GM21737 (cell line): ENCODE measurements around the gene ANKUB1.

Experiments
- ATAC-seq: cut with Tn5 transposase; IDR thresholded peaks from one replicate; pipeline ENCODE4 v1.9.1; 2021; ENCODE audit warnings: mild to moderate bottlenecking, moderate library complexity; ENCODE audit not compliant: unreplicated experiment

ANKUB1 gene

DNA sequence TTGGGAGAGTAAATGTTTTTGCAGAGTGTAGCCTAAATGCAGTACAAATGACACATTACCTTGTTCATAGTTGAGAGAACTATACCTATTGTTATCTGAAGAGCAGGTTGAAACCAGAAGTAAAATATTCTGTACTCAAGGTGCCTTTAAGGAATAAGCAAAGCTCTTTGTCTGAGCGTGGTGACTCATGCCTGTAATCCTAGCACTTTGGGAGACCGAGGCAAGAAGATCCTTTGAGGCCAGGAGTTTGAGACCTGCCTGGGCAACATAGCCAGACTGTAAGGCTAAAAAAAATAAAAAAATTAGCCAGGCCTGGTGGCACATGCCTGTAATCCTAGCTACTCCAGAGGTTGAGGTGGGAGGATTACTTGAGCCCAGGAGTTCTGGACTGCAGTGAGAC, 18.5 kb upstream of the ANKUB1 start:
- no peak for ATAC-seq

DNA sequence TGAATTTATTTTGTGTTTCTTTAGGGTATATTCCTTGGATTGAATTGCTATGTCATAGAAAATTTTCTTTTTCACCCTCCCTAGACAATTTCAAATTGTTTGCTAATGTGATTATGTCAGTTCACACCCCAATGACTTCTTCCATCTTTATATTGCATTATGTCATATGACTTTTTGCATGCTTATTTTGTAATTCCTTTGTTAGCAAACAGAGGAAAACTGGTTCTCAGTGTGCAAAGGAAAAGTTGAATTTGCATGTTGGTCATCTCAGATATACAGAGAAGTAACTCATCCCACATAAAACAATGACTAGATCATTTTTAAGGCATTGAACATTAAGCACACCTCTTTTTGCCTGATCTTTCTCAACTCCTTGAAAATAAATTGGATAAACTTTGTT, 17.3 kb upstream of the ANKUB1 start:
- no peak for ATAC-seq

DNA sequence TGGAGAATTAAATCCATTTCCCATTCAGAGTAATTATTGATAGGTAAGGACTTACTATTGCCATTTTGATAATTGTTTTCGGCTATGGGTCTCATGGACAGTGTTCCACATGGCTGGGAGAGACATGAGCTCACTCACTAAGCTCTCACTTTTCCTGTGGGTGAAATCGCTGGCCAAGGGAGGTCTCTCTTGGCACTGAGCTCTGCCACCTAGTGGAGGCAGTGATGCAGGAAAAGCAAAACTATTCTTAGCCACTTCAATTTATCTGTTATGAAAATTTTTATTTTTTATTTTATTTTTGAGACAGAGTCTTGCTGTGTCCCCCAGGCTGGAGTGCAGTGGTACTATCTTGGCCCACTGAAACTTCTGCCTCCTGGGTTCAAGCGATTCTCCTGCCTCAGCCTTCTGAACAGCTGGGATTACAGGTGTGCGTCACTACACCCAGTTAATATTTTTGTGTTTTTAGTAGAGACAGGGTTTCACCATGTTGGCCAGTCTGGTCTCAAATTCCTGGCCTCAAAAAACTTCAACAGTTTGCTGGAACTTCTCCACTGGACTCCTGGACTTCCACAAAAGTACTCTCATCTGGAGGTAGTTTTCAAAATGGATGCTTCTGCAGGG, 16.0 kb upstream of the ANKUB1 start:
- no peak for ATAC-seq

DNA sequence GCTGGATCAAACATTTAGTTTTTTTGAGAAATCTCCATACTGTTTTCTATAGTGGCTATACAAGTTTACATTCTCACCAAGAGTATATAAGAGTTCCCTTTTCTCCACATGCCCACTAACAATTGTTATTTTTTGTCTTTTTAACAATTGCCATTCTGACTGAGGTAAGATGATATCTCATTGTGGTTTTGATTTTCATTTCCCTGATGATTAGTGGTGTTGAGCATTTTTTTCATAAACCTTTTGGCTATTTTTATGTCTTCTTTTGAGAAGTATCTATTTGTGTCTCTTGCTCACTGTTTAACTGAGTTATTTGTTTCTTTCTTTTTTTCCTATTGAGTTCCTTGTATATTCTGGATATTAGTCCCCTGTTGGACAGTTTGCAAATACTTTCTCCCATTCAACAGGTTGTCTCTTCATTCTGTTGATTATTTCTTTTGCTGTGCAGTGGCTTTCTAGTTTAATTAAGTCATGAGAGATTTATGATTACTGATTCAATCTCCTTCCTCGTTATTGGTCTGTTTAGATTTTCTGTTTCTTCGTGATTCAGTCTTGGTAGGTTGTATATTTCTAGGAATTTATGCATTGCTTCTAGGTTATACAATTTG, 13.9 kb upstream of the ANKUB1 start:
- no peak for ATAC-seq

DNA sequence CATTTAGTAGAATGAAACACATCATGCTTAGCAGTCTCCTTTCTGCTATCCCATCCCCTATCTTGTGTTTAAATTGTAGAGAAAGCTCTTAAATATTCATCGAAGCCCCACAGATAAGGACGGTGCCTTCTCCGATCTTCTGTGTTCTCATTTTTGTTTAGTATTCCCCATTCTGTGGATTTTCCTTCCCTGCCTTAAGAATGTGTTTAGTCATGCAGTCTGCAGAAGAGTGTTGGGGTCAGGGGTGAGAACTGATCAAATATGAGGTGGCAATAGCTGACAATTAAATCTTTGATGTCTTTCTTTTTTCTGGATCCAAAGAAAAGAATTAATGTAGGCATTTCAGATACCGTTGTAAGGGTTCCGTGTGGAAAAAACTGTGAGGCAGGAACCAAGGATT, 9.3 kb upstream of the ANKUB1 start:
- no peak for ATAC-seq

DNA sequence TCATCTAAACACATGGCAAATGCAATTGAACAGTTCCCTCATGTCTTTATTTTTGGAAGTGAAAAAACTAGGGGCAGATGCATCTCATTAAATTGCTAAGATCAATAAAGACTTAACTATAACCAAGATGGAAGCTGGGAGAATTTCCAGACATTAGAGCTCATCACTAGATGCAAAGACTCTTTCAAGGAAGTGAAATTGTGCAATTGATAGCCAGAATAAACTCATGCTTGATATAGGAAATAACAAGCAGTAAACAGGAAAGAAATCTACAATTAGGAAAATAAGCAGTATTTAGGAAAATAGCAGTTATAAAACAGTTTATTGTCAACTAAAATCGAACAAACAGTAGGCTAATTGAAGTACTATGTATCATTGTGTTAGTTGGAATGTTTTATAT, 8.8 kb upstream of the ANKUB1 start:
- ATAC-seq: no peak

DNA sequence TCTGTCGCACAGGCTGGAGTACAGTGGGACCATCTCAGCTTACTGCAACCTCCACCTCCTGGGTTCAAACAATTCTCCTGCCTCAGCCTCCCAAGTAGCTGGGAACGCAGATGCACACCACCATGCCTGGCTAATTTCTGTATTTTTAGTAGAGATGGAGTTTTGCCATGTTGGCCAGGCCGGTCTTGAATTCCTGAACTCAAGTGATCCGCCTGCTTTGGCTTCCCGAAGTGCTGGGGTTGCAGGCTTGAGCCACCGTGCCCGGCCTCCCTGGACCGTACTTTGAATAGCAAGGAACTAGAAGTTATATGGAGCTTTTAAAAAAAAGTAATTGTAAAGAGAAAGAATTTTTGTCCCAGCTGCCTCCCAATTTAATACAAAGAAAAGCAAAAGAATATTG, 8.3 kb upstream of the ANKUB1 start:
- no peak for ATAC-seq

DNA sequence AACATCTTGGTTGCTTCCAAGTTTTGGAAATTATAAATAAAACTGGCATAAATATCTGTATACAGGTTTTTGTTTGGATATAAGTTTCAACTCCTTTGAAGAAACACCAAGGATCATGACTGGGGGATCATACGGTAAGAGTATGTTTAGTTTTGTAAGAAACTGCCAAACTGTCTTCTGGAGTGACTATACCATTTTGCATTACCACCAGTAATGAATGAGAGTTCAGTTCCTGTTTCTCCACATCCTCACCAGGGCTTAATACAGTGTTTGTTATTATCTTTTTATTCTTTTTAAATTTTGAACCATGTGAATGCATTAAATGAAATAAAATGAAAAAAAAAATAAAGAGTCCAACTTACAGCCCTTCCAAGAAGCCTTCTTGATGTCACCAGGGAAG, 3.7 kb upstream of the ANKUB1 start:
- ATAC-seq: no peak

DNA sequence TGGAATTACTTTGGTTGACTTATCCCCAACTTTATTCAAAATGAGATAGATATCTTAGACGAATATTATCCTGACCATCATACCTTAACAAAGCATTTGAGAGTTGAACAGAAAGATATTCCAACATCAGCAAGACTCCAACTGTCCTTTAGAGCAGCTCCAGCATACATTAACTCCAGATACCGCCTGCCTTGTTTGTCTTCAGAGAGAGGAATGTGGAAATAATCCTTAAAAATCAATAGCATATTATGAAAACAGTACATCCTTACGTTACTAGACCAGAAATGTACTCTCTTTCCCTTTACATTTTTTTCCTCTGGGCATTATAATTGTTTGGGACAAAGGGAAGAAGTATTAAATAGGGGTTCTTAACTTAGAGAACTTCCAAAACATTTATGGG, 1.7 kb downstream of the ANKUB1 start:
- no peak for ATAC-seq

DNA sequence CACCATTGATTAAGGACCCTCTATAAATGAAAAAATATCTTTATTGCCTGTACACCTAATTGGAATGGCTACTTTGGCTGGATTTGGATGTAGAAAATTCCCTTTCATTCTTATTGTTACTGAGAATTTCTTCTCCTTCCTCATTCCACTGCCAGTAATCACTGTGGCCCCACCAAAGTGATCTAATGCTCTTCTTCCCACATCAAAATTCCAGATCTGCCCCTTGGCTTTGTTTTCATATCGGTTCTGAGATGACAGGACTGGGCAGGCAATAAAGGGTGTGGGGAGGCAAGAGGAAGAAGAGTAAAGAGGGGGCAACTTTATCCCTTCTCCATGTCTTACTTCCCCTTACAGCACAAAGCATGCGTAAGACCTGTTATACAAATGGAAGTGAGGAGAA, 2.1 kb downstream of the ANKUB1 start:
- no peak for ATAC-seq

DNA sequence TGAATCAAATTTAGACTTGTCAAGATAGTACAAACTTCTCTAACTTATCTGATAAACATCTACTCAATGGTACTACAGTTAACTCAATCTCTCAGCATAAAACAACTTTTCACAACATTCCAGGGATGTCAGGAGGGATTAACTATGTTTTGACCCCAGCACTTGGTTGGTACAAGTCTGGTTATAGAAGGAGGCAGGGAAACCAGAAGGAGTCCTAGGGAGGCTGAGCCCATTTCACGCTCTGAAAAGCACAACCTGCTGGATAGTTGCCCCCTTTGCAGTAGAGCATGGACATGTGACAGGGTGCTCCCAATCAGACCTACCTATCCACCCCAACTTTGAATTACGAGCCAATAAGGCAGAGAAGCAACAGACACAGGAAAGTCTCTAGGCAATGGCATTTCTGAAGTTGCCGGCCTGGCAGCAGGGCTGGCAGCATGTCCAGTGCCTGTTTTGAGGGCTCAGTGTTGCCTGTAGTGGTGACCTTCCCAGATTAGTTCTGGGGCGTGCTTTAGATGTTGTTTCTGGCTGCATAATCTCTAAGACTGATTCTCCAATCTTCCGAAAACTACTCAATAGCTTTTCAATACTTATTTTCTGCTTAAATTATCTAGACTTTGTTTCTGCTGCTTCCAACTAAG, 8.2 kb downstream of the ANKUB1 start:
- ATAC-seq: no peak

DNA sequence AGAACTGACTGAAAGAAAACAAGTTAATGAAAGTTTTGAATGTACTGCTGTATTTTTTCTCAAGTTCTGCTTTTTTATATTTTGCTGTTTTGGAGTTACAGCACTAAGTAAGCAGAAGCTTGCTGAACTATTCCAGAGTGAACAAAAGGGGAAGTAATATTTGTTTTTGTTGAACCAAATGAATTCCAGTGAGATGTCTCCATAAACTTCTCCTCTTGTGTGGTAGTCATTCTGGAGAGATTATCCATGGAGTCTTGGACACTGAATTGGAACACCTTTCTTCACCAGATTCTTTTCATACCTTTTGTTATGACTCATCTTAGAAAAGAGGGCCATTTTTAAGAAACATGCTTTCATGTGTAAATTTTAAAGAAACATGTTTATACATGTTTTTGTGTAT, 8.8 kb downstream of the ANKUB1 start:
- ATAC-seq: no peak

DNA sequence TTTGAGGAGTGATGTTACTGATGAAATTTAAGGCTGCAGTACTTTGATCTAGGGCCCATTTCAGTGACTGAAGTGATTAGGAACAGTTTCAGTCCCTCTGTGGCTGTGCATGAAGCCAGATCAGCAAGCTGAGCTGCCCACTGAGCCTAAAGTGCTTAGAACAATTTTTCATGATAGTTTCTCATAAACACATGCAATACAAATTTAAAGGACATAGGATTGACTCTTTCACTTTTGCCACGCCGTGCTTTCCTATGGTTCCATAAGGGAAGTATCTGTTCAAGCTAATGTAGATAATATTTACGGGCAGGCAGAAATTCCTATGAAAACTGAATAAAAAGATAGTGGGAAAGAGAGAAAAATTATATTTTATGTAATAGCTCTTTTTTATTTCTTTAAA, 10.6 kb downstream of the ANKUB1 start:
- no peak for ATAC-seq

DNA sequence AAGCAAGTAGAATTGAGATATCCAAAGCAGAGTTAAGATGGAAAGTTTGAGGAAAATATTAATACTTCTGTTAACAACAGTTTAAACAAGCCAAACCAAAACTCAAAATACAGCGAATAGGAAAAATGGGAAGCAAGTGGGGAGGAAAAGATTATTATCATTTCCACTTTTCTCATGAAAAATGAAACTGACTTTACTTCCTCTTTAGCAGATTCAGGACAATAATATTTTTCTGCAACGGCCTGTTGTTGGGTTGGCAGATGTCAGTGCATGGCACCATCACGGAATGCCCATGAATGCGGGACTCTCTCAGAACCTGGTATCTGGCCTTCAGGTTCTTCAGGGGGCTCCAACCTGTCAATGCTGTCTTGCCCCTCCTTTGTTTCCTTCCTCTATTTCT, 11.1 kb downstream of the ANKUB1 start:
- ATAC-seq: no peak

DNA sequence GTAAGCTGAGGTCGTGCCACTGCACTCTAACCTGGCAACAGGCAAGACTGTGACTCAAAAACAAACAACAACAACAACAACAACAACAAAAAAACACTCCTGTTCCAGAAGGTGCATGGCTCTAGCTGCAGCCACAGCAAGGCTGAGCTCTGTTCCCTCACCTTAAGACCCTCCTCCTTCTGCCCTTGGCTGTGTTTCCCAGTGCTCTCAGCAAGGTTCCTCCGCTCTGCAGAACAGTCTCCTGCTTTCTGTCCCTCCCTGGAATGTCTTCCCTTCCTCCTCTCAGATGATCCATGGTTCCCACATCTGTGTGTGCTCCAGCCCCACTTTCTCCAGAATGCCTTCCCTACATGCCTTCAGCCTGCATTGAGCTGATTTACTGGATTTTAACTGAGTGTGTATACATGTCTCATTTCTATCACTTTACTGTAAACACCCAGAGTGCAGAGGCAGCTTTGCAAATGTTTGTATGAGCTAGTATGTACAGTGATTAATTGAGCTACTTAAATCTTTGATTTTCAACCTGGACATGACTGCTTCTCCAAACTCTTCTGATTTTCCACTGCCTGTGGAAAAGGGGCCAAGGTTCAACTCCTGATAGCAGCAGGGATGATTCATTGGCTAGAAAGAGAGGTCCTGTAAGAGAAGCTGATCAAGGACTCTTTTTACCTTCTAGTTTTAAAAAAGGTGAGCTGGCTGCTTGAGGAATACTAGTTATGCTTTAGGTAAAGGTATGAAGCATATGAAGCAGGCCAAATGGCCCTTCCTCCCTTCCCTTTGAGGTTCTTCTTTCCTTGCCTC, 14.7 kb downstream of the ANKUB1 start:
- no peak for ATAC-seq

DNA sequence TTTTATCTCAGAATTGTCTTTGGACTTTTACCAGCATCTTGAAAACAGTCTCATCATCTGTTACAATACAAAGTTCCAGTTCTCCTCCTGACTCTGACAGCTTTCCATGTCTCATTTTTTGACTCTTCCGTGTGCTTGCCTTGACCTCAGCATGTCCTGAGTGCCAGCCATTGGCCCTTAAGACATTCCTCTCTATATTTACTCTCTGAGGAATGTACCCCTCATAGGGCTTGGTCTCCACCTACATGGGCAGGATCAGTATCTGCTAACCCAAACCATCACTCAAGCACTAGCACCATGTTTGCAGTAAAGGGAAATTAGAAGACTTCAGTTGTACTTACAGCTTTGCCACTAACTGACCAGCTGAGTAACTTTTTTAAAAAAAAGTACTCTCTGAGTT, 16.2 kb downstream of the ANKUB1 start:
- no peak for ATAC-seq

DNA sequence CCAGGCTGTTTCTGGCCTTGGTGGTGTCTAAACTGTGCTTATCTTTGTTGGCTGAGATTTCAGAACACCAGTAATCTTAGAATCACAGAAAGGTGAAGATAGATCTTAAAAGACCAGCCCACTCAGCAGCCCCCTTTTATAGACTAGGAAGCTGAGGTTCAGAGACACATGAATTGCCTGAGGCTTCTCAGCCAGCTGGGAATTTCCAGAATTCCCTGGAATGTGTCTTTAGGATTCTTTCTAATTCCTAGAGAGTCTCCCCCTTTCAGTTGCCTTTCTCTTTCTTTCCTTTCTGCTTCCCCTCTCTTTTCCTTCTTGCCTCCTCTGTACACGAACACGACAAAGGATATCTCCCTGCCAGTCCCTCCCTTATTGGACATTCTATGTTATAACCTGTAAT, 19.5 kb downstream of the ANKUB1 start:
- ATAC-seq: no peak

DNA sequence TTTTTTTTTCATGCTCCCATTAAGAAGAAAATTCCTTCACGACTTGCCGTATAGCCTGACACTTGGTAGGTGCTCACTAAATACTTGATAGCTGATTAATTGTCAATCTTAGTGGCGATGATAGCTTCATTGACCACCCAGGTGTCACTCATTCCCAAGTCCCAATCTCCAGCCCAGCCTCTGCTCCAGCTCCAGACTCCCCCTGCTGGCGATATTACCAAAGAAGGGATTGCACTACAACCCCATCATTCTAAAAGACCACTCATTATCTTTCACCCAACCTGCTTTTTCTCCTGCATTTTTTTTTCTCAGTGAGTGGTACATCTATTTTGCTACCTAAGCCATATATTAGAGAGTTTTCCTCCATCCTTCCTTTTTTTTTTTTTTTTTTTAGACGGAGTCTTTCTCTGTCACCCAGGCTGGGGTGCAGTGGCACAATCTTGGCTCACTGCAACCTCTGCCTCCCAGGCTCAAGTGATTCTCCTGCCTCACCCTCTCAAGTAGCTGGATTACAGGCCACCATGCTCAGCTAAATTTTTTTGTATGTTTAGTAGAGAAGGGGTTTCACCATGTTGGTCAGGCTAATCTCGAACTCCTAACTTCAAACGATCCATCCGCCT, 20.6 kb downstream of the ANKUB1 start:
- ATAC-seq: no peak

DNA sequence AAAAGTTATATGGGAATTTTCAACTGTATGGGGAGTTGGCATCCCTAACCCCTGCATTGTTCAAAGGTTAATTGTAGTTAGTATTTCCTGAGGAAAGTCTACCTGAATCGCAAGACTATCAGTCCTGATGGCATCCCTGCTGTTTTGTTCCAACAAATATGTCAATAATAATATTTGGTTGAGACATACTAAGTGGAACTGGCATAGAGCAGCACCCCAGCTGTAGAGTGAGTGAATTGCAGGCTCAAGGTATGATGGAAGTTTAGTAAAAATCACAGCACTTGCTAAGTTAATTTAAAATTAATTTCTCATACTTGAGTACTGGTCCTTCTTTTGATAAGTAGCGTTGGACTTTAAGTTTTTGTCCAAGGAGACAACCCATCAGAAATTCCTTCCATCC, 22.1 kb downstream of the ANKUB1 start:
- no peak for ATAC-seq

DNA sequence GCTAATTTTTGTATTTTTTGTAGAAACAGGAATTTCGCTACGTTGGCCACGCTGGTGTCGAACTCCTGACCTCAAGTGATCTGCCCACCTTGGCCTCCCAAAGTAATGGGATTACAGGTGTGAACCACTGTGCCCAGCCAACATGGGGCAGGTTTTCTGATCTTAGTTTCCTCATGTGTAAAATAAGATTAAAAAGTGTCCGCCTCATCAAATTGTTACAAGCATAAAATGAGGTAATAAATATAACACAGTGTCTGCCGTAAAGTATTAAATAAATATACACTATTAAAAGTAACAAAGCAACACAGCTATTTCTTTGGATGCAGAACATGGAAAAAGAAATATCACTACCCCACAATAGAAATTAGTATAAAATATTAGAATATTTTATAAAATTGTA, 23.6 kb downstream of the ANKUB1 start:
- ATAC-seq: no peak

DNA sequence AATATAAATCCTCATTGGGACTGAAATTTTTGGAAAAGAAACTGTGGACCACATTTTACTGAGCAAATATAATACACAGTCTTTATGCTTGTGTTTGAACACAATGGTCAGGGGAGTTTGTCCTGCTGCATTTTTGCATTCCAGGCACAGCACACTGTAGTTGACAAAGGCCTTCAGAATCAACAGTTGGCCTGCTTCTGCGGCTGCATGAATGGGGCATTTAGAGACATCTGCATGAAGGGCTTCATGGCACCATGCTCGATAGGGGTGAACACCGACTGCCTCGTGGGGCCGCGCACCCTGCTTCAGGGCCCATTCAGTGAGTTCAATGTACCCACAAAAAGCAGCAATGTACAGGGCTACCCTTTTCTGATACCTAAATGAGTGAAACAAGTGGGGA, 24.6 kb downstream of the ANKUB1 start:
- no peak for ATAC-seq
